ENCODE results near the gene SPOCD1. TPM values are rescaled to one million over a fixed set of nuclear protein-coding genes. Genes with fewer than 3 reads are reported as not detected.

The SPOCD1 gene
- total RNA-seq, 4 donors from 2014 or later, result 0.63 to 23.9 (median 23.2) TPM; not detected in 1

DNA sequence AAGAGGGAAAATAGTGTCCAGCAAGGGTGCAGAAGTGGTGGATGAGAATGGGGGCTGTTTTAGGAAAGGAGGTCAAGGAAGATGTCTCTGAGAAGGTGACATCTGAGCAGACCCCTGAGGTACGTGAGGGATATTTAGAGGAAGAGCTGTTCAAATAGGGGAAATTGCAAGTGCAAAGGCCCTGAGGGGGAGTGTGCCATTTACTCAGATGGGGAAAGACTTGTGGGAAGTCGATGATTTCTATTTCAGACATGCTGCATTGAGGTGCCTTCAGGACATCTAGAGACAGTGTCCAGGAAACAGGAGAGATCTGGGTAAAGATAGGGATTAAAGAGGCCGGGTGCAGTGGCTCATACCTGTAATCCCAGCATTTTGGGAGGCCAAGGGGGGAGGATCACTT, 41.3 kb downstream of the SPOCD1 start:
- TF ChIP-seq, protein P1, sequence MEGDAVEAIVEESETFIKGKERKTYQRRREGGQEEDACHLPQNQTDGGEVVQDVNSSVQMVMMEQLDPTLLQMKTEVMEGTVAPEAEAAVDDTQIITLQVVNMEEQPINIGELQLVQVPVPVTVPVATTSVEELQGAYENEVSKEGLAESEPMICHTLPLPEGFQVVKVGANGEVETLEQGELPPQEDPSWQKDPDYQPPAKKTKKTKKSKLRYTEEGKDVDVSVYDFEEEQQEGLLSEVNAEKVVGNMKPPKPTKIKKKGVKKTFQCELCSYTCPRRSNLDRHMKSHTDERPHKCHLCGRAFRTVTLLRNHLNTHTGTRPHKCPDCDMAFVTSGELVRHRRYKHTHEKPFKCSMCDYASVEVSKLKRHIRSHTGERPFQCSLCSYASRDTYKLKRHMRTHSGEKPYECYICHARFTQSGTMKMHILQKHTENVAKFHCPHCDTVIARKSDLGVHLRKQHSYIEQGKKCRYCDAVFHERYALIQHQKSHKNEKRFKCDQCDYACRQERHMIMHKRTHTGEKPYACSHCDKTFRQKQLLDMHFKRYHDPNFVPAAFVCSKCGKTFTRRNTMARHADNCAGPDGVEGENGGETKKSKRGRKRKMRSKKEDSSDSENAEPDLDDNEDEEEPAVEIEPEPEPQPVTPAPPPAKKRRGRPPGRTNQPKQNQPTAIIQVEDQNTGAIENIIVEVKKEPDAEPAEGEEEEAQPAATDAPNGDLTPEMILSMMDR (IDR thresholded peaks at IDR 0.05), result no peak
- DNase-seq (ENCODE audit: low spot score) (no peak), ATAC-seq (ENCODE audit: low FRiP score) (no peak)

DNA sequence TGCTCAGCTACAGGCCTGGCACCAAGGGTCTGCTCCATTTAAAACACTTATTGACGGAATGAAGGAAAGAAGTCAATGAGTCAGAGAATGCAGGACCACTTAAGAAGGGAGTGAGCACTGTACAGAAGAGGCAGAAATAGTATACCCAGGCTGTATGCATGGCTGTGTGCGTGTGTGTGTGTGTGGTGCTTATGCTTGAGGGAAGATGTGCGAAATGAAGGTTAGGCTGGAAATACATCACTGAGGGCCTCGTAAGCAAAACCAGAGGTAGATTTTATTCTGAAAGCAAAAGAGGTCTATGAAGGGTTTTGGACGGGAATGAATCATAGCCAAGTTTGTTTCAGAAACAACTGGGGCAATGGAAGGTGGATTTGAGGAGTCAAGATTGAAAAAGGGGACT, 42.0 kb downstream of the SPOCD1 start:
- ATAC-seq (ENCODE audit: low FRiP score) (no peak), DNase-seq (ENCODE audit: low spot score) (no peak)
- TF ChIP-seq, protein P1 (IDR thresholded peaks at IDR 0.05), result no peak

DNA sequence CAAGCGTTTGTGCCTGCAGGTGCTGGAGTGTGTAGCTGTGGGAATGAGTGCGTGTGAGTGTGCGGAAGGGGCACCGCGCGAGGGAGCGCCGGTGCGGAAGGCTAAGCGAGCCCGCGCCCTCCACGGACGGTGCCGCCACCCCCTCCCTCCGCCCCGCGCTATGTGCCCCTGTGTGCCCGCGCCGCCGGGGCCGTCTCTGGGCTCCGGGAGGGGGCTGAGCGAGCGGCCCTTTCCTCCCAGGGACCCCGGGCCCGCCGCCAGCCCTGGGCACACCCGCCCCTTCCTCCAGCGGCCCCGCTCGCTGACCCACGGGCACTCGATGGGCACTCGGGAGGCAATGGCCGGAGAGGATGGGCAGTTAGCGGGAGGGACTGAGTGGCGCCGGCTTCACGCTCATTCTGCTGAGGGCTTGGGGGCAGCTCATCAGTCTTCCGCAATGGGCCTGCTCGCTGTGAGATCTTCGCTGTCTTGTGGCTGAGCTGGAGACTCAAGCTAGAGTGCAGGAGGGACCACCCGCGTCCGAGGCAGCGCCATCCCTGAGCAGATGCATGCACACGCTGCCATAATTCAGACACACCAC, 43.1 kb downstream of the SPOCD1 start:
- no peak for DNase-seq (ENCODE audit: low spot score)
- no peak for ATAC-seq (ENCODE audit: low FRiP score)
- TF ChIP-seq, protein P1 (IDR thresholded peaks at IDR 0.05), result no peak

DNA sequence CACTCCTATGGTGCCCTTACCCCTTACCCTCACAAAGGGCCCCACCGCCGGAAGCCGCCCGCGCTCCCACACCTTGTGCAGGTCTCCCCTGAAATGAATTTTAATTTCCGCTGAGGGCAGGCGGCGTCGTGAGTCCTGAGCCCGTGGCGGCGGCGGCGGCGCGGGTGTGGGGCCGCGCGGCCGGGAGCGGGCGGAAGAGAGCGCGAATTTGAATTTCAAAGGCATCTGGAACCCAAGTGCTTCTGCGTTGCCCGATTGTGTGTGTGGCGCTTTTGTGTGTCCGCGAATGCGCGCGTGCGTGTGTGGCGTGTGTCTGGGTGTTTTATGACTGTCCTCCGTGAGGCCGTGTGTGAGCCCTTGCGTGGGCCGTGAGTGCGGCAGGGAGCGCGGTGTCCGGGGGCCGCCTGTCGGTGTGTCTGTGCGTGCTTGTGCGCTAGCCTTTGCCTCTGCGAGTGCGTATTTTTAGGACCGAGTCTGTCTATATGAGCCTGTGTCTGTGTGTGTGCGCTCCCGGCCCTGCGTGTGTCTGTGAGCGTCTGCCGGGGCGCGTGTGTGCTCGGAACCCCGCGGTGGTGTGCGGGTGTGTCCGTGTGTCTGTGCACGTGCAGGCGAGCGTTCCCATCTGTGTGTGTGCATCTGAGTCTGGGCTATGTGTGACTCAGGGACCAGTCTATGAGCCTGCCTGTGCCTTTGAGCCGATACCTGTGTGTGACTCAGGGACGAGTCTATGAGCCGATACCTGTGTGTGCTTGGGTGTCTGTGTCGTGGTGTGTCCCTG, 43.7 kb downstream of the SPOCD1 start:
- ATAC-seq (ENCODE audit: low FRiP score), result peak; percentile 26
- TF ChIP-seq, protein P1 (IDR thresholded peaks at IDR 0.05), result no peak
- DNase-seq (ENCODE audit: low spot score), result no peak

DNA sequence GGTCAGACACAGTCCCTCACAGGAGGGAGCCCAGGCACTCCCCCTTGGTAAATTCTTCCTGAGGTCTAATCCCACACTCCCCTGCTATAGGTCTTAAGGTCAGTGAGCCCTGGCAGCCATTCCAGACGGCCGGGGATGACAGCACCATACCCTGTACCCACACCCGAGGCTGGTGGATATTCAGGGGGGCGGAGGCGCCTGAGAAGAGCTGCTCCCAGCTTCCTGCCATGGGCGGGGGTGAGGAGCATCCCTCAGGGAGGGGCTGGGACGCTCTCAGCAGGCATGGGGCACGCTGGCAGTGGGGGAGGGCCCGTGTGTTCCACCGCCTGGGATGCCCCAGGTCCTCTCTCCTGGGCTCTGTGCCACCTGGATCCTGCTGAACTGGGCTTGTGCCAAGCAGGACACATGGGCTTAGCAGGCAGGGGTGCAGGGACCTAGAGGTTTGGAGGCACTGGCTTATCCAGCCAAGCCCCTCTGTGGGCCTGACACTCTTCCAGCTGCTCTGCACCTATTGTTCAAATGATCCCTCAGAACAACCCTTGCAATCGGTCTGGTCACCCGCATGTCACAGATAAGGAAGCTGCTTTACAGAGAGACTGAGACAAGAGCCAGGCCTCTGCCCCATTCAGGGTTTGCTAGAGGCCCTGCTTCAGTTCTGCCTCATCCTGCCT, 46.0 kb downstream of the SPOCD1 start:
- ATAC-seq (ENCODE audit: low FRiP score) (no peak), DNase-seq (ENCODE audit: low spot score) (no peak)
- TF ChIP-seq, protein P1 (IDR thresholded peaks at IDR 0.05), result no peak

DNA sequence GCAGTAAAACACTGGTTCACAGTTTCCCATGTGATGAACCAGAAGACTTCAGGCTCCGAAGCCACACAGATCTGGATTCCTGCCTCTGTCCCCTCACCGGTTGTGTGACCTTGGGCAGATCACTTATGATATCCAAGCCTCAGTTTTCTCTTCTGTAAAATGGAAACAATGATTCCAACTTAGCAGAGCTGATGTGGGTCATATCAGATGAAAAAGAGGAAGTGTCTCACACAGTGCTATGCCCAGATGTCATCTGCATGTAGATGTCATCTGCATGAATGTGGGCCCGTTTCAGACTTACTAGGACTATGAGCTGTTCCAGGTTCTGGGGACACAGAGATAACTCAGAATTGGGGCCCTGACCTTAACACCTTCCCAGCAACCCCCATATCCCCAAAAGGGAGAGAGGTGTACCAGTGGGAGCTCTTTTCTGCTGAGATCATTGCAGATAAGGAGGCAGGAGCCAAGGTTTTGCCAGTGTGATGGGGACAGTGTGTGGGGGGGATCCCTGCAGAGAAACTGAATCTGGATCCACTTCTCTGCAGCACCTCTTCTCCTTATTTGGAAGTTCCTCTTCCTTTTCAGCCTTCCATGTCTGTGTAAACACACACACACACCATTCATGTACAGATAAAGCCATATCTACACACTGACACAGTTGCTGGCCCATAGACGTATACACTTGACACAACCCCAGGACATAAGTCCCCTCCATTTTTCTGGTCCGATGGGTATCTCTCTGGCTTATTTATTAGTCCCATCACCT, 46.7 kb downstream of the SPOCD1 start:
- DNase-seq (ENCODE audit: low spot score) (no peak), ATAC-seq (ENCODE audit: low FRiP score) (no peak)
- TF ChIP-seq, protein P1 (IDR thresholded peaks at IDR 0.05), result no peak

All from omental fat pad (tissue), 4 donors.